GM21528 (cell line): ENCODE results near the gene TRIP13.
"Not testable (repeated sequence)": the region's sequence is repeated elsewhere in the genome, so short reads cannot be mapped to it uniquely, and the experiment has no call there.

Source experiments
- ATAC-seq: cut with Tn5 transposase; IDR thresholded peaks from one replicate; pipeline ENCODE4 v1.9.1; 2021; ENCODE audit warnings: mild to moderate bottlenecking, moderate library complexity; ENCODE audit not compliant: unreplicated experiment, low FRiP score

TRIP13 gene

DNA sequence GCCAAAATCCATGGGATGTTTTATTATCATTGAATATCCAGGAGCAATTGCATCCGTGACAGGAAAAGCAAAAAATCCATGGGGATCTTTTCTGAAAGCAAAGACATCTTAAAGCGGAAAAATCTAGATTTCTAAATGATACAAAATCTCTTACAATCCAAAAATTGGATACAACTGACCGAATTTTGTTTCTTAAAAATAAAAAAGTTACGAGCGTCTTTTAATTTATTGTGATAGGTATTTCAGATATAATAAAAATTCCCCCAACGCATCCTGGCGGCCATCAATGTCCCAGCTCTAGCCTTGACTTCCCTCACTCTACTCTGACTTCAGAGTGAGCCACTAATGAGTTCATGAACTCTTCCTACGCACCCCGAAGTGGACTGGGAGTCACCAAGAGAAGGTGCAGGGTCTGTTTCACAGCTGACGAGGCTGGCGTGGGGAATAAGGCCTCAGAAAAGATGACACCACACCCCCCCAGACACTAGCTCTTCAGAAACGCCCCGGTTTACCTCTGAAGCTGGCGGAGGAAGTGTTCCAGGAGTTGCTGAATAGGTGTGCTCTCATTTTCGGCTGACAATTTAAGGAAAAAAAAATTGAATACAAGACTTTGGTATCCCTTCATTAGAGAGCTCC is 3.5 kb upstream of the TRIP13 start:
- ATAC-seq = no peak

DNA sequence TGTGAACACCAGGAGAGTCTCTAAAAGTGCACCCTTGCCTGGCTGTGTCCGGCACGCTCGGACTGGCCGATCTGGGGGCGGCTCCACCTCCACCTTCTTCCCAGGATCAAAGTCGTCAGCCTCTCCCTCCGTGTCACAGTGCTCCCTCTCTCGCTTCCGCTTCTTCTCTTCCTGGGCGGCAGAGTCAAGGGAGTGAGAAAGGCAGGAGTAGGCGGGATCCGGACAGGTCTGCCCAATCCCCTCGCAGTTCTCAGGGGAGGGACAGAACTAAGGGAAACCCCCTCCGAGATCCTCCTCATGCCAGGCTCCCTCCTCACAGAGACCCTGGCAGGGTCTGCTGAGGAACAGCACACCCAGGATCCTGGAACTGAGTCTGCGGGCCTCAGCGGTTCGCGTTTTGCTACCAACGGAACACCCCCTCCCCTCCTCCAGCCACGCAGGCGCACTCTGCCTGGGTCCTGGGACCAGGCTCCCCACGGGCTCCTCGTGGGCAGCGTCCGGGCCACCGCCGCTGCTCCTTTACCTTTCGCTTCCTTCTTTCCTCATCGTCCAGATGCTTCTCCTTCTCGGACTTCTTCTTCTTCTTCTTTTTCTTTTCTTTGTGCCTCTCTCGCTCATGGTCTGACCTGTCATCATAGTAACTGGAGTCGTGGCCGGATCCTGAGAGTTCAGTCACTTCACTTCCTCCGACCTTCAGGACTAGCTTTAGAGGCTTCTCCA is 1.4 kb upstream of the TRIP13 start:
- no peak for ATAC-seq

DNA sequence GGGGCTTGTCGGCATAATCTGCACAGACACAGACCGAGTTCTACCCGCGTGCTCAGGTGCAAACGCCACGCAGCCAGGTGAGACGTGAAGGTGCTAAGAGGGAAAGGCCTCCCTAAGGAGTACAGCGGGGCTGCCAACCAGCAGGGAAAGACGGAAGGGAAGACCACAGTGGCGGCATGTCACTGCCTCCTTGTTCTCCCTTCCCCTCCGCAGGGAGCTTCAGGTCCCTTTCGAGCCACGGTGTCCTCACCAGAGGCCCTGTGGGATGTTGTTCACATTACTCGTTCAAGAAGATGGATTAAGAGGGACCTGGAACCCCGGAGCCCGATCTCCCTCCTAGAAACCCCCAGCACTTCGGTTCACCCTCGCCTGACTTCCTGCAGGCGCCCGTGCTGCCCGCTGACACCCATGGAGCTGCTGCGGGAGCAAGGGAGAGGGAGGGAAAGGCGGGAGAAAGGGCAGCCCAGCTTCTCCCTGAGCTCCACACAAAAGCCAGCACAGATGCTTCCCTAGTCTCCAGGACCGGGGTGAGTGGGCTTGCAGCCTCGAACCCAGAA is 769 bp upstream of the TRIP13 start:
- peak; percentile 11 for ATAC-seq

DNA sequence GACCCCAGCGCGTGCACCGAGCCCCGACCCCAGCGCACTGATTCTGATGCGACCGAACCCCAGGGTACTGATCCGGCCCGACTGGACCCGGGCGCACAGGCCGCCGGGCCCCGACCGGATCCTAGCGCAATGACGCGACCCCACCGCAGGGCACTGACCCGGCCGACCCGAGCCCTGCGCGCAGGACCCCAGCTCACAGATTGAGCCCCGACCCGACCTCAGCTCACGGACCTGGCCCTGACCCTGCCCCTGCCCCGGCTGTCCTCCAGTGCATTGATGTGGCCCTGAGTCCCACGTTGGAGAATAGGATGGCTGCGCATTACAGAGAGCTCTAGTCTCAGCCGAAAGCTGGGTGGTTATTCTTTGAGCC is 438 bp downstream of the TRIP13 start:
- ATAC-seq = peak; percentile 18

DNA sequence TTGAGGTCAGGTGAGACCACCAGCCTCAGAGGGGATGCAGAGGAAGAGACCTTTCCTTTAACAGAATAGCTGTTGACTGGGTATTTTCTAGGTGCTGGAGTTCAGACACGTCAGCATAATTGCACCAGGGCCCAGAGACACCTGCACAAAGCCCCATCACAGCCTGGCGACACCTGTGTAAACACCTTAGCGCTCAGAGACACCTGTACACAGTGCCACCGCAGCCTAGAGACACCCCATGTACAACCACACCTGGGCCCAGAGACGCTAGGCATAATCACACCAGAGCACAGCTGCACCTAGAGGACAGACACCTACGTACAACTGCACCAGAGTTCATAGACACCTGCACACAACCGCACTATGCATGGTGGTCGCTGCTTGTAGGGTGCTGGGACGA is 1.0 kb downstream of the TRIP13 start:
- no peak for ATAC-seq

DNA sequence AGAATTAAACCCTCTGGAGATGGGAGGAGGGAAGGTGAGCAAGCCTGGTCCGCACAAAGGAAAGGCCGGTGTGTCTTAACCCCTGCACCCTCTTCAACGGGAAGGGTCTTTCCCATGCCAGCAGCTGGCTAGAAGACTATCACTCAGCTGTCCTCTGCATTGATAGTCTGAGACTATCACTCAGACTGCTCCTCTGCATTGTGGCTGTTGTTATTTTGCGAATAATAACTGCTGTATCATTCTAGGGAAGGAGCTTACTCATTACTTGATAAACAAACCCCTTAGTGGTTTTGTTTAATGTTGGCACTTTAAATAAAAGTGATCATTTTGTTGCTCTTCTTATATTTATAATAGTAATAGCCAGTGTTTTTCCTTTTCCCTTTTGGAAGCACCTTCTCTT is 8.1 kb downstream of the TRIP13 start:
- no peak for ATAC-seq

DNA sequence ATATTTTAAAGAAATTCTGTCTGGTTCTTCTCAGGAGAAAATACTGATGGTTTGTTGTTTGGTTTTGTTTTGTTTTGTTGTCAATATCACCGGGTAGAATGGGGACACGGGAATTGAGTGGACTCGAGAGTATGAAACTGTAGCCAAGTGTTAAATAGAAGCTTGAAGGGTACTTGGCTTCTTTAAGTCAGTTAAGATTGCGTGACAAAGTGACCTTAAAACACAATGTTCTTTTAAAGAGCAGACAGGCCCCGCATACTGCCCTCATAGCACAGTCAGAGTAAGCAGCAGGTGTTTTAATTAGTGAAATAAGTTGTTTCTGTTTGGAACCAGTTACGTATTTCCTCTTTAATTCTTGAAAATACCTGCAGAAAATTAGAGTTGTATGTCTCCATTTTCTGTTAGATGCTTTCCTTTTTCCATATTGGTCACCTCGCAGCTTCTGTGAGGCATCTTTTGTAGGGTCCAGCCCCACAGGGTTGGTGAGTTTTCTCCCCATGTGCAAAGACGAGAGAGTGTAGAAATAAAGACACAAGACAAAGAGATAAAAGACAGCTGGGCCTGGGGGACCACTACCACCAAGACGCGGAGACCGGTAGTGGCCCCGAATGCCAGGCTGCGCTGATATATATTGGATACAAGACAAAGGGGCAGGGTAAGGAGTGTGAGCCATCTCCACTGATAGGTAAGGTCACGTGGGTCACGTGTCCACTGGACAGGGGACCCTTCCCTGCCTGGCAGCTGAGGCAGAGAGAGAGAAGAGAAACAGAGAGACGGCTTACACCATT is 9.6 kb downstream of the TRIP13 start:
- no peak for ATAC-seq

DNA sequence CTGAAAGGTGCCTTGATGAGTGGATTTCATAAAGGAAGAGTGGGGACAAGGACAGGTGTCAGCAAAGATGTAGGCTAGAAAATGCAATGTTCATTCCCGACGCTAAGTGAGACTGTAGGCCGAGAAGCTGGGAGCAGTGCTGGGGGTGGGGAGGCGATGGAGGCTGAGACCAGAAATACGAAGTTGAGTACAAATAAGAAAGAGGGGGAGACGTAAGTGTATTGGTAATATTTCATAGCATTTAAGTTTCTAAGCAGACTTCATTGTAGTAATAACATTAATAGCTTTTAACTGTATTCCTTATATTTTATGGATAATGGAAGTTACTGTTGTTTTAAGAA is 11.0 kb downstream of the TRIP13 start:
- ATAC-seq = no peak

DNA sequence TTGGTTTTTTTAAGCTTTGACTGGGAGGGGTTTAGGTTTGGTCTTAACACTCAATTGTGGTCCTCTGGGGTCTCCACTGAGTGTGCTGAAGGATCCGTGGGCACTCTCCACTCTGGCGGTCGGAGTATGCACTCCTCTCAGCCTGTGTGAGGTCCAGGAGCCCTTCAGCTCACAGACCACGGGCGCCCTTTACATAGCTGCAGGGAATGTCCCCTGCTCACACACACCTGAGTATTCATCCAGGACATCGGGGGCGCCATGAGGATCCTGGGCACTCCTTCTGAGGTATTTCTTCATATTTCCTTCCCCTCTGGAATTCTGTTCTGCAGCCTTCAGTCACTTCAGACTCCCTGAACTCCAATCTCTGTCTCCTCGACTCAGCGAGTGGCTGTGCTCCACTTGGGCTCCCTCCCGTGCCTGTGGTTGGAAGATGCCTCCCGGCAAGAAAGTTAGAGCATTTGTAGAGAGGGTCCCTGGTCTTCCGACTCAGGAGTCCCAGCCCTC is 12.5 kb downstream of the TRIP13 start:
- no peak for ATAC-seq

DNA sequence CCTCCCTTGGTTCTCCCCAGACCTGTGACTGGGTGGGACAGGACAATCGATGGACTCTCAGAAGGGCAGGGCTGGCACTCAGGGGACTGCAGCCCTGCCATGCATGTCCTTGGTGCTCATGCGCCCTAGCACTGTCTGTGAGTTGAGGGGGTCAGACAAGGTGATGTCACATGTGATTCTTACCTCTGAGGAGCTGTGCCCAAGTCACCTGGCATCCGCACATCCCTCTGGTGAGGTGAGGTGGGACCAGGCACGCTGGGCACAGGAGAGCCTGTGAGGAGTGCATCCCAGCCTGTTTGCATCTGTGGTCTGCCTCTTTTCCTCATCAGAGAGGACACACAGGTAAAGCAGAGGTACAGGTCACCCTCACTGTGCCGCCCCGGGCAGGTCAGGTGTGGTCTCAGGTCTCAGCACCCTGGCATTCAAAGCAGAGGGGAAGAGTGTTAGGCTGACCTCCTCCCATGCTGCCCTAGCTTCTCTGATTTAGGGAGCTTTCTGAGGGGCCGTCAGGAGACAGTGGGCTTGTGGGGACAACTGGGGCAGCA is 14.8 kb downstream of the TRIP13 start:
- ATAC-seq = no peak

DNA sequence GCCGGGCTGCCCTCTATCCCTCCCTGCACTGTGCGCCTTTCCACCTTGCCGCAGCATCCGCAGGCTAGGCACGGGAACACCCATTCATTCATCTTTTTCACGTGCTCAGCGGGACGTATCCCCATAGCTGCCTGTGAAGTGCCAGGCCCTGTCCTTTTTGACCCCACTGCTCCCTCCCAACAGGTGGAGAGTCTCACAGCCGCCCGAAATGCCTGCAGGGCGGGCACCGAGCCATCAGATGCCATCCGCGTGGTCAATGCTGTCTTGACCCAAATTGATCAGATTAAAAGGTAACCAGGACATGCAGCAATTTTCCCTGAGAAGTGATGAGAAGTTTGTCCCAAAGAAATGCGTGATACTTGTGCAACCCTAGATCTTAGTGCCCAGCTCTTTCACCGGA is 15.5 kb downstream of the TRIP13 start:
- ATAC-seq = no peak

DNA sequence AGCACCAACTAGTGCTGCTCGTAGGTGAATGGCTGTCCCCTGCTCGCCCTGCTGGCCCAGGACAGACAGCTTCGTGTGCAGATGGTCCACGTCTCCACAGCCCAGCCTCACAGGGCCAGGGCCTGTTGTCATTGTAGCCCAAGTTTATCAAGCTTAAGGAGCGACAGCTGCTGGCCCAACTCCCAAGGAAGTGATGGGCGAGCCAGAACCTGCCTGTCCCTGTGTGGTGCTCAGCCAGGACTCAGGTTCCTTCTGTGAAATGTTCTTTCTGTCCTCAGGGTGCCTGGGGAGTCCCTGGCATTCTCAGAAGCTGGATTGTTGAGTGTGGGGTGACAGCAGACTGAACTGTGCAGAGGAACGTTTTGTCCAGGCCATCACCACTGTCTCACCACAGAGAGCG is 16.4 kb downstream of the TRIP13 start:
- ATAC-seq = no peak

DNA sequence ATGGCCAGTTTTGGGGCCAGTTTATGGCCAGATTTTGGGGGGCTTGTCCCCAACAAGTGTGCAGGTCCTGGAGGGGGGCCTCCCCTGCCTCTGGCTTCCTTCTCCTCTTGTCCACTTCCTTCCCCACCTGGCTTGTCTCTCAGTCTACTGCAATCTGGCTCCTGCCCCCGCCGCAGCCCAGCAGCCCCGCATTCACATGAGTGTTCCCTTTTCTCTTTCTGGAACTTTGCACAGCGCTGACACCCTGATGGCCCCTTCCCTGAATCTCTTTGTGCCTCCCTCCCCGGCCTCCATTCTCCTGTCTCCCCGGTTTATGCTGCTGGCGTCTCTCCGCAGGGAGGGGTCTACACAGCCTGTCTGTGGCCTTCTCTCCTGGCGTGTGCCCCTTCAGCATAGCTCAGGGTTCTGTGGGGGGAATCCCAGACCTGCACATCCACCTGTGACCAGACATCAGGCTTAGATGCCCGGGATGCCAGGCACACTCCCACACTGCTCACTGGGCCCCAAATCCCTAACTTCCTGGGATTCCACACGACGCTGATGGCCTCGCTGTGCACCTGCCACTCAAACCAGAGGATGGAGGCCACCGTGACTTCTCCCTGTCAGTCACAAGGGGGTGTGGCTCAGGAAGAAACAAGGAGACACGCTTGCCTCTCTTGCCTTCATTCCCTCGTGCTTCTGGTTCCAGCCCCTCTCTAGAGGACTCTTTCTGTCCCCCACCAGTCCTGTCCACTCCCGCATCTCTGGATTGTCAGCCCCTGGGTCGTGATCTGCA is 17.5 kb downstream of the TRIP13 start:
- ATAC-seq = no peak

DNA sequence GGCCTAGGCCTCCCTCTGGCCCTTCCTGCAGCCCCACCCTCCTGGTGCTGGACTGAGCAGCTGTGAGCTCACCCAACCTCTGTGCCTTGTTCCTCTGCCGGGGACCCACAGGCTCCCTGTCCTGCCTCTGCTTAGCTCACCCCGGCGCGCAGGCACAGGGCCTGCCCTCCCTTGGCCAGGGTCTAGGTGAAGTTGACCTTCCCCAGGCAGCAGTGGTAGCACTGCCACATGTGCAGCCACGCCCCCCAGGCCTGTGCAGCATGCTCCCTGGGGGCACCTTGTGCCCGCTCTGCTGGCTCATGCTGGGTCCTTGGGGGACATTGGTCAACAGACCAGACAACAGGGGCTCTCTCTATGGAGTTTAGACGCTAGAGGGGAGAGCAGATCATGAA is 18.1 kb downstream of the TRIP13 start:
- ATAC-seq = no peak

DNA sequence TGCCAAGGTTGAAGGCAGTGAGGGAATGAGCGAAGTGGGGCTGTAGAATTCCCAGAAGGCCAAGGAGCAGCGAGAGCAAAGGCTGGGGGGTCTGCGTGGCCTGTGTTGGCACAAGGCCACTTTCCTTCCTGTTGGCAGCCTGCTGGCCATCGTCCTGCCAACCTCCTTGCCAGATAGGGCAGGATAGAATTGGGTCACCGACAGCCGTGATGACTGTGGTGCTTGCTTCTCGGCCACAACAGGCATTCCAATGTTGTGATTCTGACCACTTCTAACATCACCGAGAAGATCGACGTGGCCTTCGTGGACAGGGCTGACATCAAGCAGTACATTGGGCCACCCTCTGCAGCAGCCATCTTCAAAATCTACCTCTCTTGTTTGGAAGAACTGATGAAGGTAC is 18.9 kb downstream of the TRIP13 start:
- ATAC-seq = no peak

DNA sequence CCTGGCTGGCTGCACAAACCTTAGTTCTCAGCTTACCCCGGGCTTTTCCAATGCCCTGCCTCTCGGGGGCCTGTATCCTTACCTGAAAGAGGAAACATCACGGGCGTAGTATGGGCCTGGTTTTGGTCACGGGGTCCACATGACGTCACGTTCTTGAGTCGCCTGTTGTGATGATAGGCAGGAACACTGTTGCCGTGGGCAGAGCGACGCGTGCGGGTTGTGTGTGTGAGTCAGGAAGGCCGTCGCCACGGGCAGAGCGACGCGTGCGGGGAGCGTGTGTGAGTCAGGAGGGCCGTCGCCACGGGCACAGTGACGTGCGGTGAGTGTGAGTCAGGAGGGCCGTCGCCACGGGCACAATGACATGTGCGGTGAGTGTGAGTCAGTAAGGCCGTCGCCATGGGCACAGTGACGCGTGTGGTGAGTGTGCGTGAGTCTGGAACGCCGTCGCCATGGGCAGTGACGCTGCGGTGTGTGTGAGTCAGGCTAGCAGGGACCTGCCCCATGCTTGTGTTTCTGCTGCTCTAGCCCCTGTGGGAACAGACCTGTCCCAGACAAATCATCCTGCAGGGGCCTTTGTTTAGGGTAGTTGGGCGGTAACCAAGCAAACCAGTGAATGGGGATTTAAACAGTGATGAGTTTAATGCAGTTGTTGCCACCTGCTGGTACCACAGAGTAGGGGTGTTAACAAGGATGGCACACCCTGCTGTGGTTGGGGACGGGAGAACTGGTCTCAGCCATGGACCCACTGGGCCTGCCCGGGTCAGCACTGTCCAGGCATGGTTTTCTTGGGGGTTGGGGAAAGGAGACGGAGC is 19.8 kb downstream of the TRIP13 start:
- no peak for ATAC-seq

DNA sequence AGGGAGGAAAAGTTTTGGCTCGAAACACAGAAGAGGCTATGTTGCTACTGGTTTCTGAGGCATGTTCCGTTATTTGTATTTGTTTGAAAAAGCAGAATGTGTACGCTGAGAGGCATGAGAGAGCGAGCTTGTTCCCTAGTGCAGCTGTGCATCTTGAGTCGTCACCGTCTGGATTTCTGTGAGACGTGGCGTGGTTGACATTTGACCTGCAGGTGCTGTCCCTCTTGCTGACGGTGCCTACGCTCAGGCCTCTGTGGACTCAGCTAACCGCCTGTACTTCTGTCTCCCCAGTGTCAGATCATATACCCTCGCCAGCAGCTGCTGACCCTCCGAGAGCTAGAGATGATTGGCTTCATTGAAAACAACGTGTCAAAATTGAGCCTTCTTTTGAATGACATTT is 21.5 kb downstream of the TRIP13 start:
- no peak for ATAC-seq

DNA sequence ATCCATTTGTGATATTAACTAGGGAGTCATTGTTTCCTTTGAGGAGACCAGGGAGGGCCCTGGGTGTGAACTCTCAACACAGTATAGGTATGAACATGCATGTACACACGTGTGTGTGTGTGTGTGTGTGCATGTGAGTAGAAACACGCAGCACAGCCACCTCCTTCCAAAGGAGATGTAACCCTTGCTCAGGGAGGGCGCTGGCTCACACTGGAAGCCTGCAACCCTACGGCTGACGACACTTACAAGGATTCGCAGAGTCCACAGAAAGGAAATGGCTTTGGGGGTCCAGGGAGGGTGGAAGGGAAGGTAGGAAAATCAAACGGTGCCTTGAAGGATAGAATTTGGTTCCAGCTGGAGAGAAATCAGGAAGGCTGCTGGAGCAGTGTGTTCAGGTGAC is 21.9 kb downstream of the TRIP13 start:
- no peak for ATAC-seq

DNA sequence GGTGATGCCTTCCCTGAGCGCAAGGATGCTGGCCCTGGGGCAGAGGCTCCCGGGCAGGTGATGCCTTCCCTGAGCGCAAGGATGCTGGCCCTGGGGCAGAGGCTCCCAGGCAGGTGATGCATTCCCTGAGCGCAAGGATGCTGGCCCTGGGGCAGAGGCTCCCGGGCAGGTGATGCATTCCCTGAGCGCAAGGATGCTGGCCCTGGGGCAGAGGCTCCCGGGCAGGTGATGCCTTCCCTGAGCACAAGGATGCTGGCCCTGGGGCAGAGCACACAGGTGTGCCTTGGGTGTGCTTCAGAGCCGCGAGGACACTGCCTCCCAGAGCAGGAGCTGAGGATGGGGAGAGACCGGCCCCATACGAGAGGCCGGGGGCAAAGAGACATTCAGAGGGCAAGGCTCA is 22.7 kb downstream of the TRIP13 start:
- ATAC-seq = not testable (repeated sequence)

DNA sequence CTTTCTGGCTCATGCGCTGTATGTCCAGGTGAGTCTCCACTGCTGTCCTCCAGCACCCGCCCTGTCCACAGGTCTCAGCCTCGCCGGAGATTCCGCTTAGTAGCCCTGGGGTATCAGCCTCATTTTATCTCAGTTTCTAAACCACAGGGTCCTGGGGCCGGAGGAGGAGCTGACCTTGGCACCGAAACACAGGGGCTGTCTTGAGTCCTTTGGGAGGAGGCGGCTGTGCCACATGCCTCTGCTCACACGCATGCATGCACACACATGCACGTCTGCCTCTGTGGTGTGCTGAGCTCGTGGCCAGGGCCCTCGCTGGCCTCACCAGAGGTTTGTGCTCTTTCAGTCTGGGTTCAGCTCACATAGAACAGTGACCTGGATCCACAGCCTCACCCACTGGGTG is 23.3 kb downstream of the TRIP13 start:
- no peak for ATAC-seq
